GM12873 (cell line): ENCODE results near the gene RGS13.

Experiments used
- CTCF ChIP-seq: IDR thresholded peaks from 2 replicates; pipeline ENCODE4 v1.5.1; 2012; ENCODE audit warnings: low read depth, mild to moderate bottlenecking, moderate library complexity, low read length, control low read depth; ENCODE audit not compliant: insufficient read depth; ENCODE audit errors: missing control alignments

The RGS13 gene

GRCh38 chr1:192598589-192598988, 37.4 kb upstream of the RGS13 start:
- no peak for TF ChIP-seq CTCF

- no peak for TF ChIP-seq CTCF
Observed at GRCh38 chr1:192600275-192600674, 35.7 kb upstream of the RGS13 start.

GRCh38 chr1:192601143-192601542, 34.8 kb upstream of the RGS13 start:
- no peak for TF ChIP-seq CTCF

- no peak for TF ChIP-seq CTCF
Observed at GRCh38 chr1:192601567-192601966, 34.4 kb upstream of the RGS13 start.

GRCh38 chr1:192602757-192603156, 33.2 kb upstream of the RGS13 start:
- TF ChIP-seq CTCF = no peak

GRCh38 chr1:192603218-192603787, 32.6 kb upstream of the RGS13 start:
- no peak for TF ChIP-seq CTCF

GRCh38 chr1:192604979-192605620, 30.8 kb upstream of the RGS13 start:
- TF ChIP-seq CTCF = no peak
